WTC11 (cell line): ENCODE data around the gene STK25.

Source experiments
- ZNF219 ChIP-seq: sonication (generic); formaldehyde crosslinking; IDR thresholded peaks from 2 replicates; pipeline ENCODE4 v1.8.0; 2023; ENCODE audit warnings: missing genetic modification reagents, mild to moderate bottlenecking, borderline replicate concordance
- ZNF263 ChIP-seq: sonication (generic); formaldehyde crosslinking; IDR thresholded peaks from 2 replicates; pipeline ENCODE4 v1.8.1; 2022; ENCODE audit warnings: low read depth, mild to moderate bottlenecking, moderate library complexity, missing genetic modification reagents
- TF ChIP-seq, protein P1 (sequence below): fragments of 200-600 bp; IDR thresholded peaks from 2 replicates; pipeline ENCODE4 v1.8.0; 2022; ENCODE audit warnings: antibody characterized with exemption
- TF ChIP-seq, protein P2 (sequence below): sonication (generic); formaldehyde crosslinking; IDR thresholded peaks from 2 replicates; pipeline ENCODE4 v1.8.0; 2022; ENCODE audit warnings: missing genetic modification reagents

DNA sequence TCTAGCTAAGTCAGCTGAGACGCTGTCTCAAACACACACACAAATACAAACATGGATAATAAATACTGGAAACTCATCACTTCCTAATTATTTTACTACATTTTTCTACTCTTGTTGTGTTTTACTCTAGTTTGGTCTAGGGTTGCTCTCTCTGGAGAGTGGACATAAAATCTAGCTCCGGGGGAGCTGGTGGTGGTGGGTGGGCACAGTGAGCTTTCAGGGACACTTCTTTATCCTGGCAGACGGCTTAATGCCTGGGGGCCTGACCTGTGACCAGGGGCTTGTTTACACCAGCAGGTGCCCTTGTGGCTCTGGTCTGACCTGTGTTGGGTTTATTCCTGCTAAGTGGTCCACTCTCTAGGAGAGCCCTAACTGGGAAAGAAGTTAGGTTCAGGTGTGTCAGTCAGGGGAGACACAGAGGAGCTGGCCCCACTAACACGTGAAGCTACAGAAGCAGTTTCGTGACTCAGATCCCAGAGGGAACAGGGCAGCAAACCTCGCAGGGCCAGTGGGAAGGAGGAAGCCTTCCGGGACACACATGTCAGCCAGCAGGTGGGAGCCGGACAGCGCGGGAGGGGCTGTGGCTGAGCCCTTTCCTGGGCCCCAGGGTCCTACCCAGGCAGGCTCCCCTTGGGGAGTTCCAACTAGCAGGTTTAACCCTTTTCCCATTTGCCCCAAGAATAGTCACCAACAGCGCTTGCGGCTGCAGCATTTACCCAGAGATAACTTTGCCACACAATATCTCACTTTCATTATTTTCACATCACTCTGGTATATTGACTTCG lies 27.7 kb upstream of the STK25 start:
- TF ChIP-seq, protein P1, sequence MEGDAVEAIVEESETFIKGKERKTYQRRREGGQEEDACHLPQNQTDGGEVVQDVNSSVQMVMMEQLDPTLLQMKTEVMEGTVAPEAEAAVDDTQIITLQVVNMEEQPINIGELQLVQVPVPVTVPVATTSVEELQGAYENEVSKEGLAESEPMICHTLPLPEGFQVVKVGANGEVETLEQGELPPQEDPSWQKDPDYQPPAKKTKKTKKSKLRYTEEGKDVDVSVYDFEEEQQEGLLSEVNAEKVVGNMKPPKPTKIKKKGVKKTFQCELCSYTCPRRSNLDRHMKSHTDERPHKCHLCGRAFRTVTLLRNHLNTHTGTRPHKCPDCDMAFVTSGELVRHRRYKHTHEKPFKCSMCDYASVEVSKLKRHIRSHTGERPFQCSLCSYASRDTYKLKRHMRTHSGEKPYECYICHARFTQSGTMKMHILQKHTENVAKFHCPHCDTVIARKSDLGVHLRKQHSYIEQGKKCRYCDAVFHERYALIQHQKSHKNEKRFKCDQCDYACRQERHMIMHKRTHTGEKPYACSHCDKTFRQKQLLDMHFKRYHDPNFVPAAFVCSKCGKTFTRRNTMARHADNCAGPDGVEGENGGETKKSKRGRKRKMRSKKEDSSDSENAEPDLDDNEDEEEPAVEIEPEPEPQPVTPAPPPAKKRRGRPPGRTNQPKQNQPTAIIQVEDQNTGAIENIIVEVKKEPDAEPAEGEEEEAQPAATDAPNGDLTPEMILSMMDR: no peak
- TF ChIP-seq, protein P2, sequence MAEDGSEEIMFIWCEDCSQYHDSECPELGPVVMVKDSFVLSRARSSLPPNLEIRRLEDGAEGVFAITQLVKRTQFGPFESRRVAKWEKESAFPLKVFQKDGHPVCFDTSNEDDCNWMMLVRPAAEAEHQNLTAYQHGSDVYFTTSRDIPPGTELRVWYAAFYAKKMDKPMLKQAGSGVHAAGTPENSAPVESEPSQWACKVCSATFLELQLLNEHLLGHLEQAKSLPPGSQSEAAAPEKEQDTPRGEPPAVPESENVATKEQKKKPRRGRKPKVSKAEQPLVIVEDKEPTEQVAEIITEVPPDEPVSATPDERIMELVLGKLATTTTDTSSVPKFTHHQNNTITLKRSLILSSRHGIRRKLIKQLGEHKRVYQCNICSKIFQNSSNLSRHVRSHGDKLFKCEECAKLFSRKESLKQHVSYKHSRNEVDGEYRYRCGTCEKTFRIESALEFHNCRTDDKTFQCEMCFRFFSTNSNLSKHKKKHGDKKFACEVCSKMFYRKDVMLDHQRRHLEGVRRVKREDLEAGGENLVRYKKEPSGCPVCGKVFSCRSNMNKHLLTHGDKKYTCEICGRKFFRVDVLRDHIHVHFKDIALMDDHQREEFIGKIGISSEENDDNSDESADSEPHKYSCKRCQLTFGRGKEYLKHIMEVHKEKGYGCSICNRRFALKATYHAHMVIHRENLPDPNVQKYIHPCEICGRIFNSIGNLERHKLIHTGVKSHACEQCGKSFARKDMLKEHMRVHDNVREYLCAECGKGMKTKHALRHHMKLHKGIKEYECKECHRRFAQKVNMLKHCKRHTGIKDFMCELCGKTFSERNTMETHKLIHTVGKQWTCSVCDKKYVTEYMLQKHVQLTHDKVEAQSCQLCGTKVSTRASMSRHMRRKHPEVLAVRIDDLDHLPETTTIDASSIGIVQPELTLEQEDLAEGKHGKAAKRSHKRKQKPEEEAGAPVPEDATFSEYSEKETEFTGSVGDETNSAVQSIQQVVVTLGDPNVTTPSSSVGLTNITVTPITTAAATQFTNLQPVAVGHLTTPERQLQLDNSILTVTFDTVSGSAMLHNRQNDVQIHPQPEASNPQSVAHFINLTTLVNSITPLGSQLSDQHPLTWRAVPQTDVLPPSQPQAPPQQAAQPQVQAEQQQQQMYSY: no peak
- TF ChIP-seq ZNF263 (CRISPR knock-in tag) (no peak), ZNF219 (CRISPR knock-in tag) (no peak)
